ENCODE results near the gene PMF1. TPM values are rescaled to one million over a fixed set of nuclear protein-coding genes. Genes with fewer than 3 reads are reported as not detected.
"Not testable (repeated sequence)": the region's sequence is repeated elsewhere in the genome, so short reads cannot be mapped to it uniquely, and the experiment has no call there.

Gene PMF1
- total RNA-seq, 6 experiments from 2014 or later: 32.7 to 41.0 (median 39.5) TPM

- peaks cover 17% of the 10 kb centered on the region for H3K4me1 Mint-ChIP-seq (ENCODE audit: low read depth)
- DNase-seq: no peak
- H3K4me3 Mint-ChIP-seq: peak overlapping the region; percentile 97
- no peak for TF ChIP-seq CTCF (IDR thresholded peaks at IDR 0.05)
- peak overlapping the region; percentile 99 for H3K27ac Mint-ChIP-seq
- H3K9me3 Mint-ChIP-seq: no peaks in the 10 kb centered on the region
- peaks cover 6% of the 10 kb centered on the region for H3K27me3 Mint-ChIP-seq (ENCODE audit: insufficient read depth)
- H3K36me3 Mint-ChIP-seq (ENCODE audit: low read depth): peaks cover 40% of the 10 kb centered on the region
Measured at GRCh38 chr1:156212130-156212529, 677 bp upstream of the PMF1 start.

GRCh38 chr1:156213644-156213966 lies 798 bp downstream of the PMF1 start:
- Mint-ChIP-seq H3K27me3 (ENCODE audit: insufficient read depth) (peaks cover 6% of the 10 kb centered on the region), H3K9me3 (no peaks in the 10 kb centered on the region), H3K27ac (peak overlapping the region; percentile 99), H3K4me3 (peak overlapping the region; percentile 97), H3K36me3 (ENCODE audit: low read depth) (peaks cover 37% of the 10 kb centered on the region), H3K4me1 (ENCODE audit: low read depth) (peaks cover 29% of the 10 kb centered on the region)
- no peak for TF ChIP-seq CTCF (IDR thresholded peaks at IDR 0.05)
- no peak for DNase-seq

GRCh38 chr1:156214024-156214748 lies 1.4 kb downstream of the PMF1 start:
- no peak for TF ChIP-seq CTCF (IDR thresholded peaks at IDR 0.05)
- peak; percentile 20 for DNase-seq
- Mint-ChIP-seq H3K27me3 (ENCODE audit: insufficient read depth) (peaks cover 6% of the 10 kb centered on the region), H3K36me3 (ENCODE audit: low read depth) (peaks cover 32% of the 10 kb centered on the region), H3K4me1 (ENCODE audit: low read depth) (peaks cover 29% of the 10 kb centered on the region), H3K9me3 (no peaks in the 10 kb centered on the region), H3K27ac (peak overlapping the region; percentile 86), H3K4me3 (peak overlapping the region; percentile 97)

GRCh38 chr1:156216361-156217086 lies 3.7 kb downstream of the PMF1 start:
- not testable (repeated sequence) for H3K27ac Mint-ChIP-seq; H3K27me3 Mint-ChIP-seq (ENCODE audit: insufficient read depth); H3K4me3 Mint-ChIP-seq; H3K9me3 Mint-ChIP-seq; DNase-seq
- peaks cover 17% of the 10 kb centered on the region for H3K36me3 Mint-ChIP-seq (ENCODE audit: low read depth)
- H3K4me1 Mint-ChIP-seq (ENCODE audit: low read depth): peaks cover 29% of the 10 kb centered on the region

GRCh38 chr1:156217871-156218270 lies 5.1 kb downstream of the PMF1 start:
- Mint-ChIP-seq H3K27ac (peak overlapping the region; percentile 58), H3K4me1 (ENCODE audit: low read depth) (peaks cover 27% of the 10 kb centered on the region), H3K27me3 (ENCODE audit: insufficient read depth) (peaks cover 4% of the 10 kb centered on the region), H3K4me3 (no peak overlapping the region), H3K9me3 (no peaks in the 10 kb centered on the region), H3K36me3 (ENCODE audit: low read depth) (peaks cover 7% of the 10 kb centered on the region)
- TF ChIP-seq CTCF (IDR thresholded peaks at IDR 0.05): no peak
- DNase-seq: no peak

GRCh38 chr1:156220226-156220625 lies 7.4 kb downstream of the PMF1 start:
- H3K27ac Mint-ChIP-seq: no peak overlapping the region
- no peak overlapping the region for H3K4me3 Mint-ChIP-seq
- H3K4me1 Mint-ChIP-seq (ENCODE audit: low read depth): peaks cover 29% of the 10 kb centered on the region

More at GRCh38 chr1:156220226-156220625, 7.4 kb downstream of the PMF1 start:
- Mint-ChIP-seq H3K27me3 (ENCODE audit: insufficient read depth) (no peaks in the 10 kb centered on the region; the same call in 1 of the 2 replicates), H3K9me3 (no peaks in the 10 kb centered on the region), H3K36me3 (ENCODE audit: low read depth) (no peaks in the 10 kb centered on the region; the same call in 1 of the 2 replicates)
- no peak for DNase-seq
- TF ChIP-seq CTCF (IDR thresholded peaks at IDR 0.05): no peak

All from HFFc6 (cell line).